NB4 (cell line): ENCODE results near the gene UBE2C.

Experiments used
- CTCF ChIP-seq: IDR thresholded peaks from one replicate; pipeline ENCODE4 v1.5.1; 2012; ENCODE audit warnings: low read depth, low read length
- MAX ChIP-seq: IDR thresholded peaks from 2 replicates; pipeline ENCODE4 v1.6.1; 2011; ENCODE audit warnings: low read depth, low read length
- MYC ChIP-seq: IDR thresholded peaks from 2 replicates; pipeline ENCODE4 v1.6.1; 2011; ENCODE audit warnings: low read depth, low read length
- POLR2A ChIP-seq: IDR thresholded peaks from 2 replicates; pipeline ENCODE4 v1.6.1; 2011; ENCODE audit warnings: mild to moderate bottlenecking; ENCODE audit not compliant: insufficient read length; ENCODE audit errors: extremely low read depth

DNA sequence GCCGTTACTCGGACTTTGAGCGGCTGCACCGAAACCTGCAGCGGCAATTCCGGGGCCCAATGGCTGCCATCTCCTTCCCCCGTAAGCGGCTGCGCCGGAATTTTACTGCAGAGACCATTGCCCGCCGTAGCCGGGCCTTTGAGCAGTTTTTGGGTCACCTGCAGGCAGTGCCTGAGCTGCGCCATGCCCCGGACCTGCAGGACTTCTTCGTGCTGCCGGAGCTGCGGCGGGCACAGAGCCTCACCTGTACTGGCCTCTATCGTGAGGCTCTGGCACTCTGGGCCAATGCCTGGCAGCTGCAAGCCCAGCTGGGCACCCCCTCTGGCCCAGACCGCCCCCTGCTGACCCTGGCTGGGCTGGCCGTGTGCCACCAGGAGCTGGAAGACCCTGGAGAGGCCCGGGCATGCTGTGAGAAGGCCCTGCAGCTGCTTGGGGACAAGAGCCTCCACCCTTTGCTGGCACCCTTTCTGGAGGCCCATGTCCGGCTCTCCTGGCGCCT lies 28.3 kb downstream of the UBE2C start:
- no peak for TF ChIP-seq CTCF
- TF ChIP-seq MYC: no peak
- TF ChIP-seq POLR2A: no peak
- TF ChIP-seq MAX: no peak
